RWPE1 (cell line): ENCODE results near the gene ANAPC10.

Experiments used
- CTCF ChIA-PET: fragments of 350-600 bp; sonication (Branson Sonifier 250); formaldehyde crosslinking; extraction: SDS; loops from one replicate; lab custom pipeline; 2021; lab: Yijun Ruan, JAX
- POLR2A ChIA-PET: fragments of 400-600 bp; formaldehyde crosslinking; extraction: SDS; loops from one replicate; lab custom pipeline; 2020; ENCODE audit warnings: antibody characterized with exemption; ENCODE audit not compliant: low non-redundant PET; lab: Yijun Ruan, JAX
- DNase-seq: peaks from one replicate; pipeline ENCODE4 v3.0.0; 2012; ENCODE audit warnings: low spot score
- H3K27ac ChIP-seq: fragments of 450-650 bp; 2 replicates; pipeline ENCODE4 v1.5.1; 2017
- TF ChIP-seq, protein P1 (sequence below): fragments of 450-650 bp; conservative IDR thresholded peaks from 2 replicates; pipeline ENCODE4 v1.5.1; 2017; ENCODE audit warnings: low read depth, mild to moderate bottlenecking

The ANAPC10 gene

DNA sequence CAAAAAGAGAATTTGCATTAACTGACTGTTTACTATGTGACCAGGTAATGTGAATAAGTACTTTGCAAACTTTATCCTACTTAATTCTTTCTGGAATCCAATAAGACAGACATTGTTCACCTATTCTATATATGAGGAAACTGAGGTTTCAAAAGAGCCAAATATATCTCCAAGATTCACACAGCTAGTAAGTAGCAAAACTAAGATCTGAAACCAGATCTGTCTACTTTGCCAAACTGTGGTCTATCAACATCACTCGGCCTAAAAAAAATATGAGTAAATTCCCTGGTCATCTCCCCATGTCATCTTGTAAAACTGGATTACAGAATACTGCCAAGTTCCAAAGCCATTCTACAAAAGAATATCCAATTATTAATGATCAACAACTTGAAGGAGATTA is 52.8 kb downstream of the ANAPC10 start:
- ChIA-PET POLR2A (no interaction called here), CTCF (no interaction called here)
- H3K27ac ChIP-seq = no peak overlapping the region
- TF ChIP-seq, protein P1, sequence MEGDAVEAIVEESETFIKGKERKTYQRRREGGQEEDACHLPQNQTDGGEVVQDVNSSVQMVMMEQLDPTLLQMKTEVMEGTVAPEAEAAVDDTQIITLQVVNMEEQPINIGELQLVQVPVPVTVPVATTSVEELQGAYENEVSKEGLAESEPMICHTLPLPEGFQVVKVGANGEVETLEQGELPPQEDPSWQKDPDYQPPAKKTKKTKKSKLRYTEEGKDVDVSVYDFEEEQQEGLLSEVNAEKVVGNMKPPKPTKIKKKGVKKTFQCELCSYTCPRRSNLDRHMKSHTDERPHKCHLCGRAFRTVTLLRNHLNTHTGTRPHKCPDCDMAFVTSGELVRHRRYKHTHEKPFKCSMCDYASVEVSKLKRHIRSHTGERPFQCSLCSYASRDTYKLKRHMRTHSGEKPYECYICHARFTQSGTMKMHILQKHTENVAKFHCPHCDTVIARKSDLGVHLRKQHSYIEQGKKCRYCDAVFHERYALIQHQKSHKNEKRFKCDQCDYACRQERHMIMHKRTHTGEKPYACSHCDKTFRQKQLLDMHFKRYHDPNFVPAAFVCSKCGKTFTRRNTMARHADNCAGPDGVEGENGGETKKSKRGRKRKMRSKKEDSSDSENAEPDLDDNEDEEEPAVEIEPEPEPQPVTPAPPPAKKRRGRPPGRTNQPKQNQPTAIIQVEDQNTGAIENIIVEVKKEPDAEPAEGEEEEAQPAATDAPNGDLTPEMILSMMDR = no peak
- DNase-seq = no peak

DNA sequence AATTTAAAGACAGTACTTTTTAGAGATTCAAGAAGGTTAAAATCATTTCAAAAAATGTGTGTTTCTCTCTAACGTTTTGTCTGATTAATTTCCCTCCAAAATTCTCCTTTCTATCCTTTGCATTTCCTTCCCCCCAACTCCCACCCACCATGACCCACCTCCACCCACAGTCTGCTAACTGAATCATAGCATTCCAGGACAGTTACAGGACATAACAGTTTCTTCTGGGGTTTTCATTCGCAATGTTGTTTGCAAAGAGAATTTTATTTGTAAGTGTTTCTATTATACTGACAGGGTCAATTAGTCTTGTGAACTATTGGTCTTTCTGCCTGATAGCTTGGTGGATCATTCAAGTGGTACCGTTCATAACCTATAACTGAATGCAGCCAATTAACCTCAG is 53.7 kb downstream of the ANAPC10 start:
- POLR2A ChIA-PET = no interaction called here
- H3K27ac ChIP-seq = no peak overlapping the region
- TF ChIP-seq, protein P1 = no peak
- DNase-seq = no peak
- CTCF ChIA-PET = no interaction called here

DNA sequence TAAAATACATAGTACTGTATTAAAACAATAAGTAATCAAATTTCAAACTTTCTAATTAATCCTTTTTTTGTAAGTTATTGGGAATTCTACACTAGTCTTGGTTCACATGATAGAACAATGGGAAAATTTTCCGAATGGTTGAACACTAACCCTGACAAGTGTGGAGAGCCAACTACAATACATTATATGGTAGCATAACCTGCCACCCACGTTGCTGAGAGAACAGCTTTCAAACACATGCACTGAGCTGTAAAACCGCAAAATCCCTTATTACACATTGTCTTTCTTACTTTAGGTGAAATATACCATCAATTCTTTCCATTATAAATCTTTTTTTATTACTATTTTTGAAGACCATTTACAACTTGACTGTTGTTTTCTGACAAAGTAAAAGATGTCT is 54.7 kb downstream of the ANAPC10 start:
- ChIA-PET CTCF (no interaction called here), POLR2A (no interaction called here)
- DNase-seq = no peak
- no peak overlapping the region for H3K27ac ChIP-seq
- TF ChIP-seq, protein P1 = no peak

DNA sequence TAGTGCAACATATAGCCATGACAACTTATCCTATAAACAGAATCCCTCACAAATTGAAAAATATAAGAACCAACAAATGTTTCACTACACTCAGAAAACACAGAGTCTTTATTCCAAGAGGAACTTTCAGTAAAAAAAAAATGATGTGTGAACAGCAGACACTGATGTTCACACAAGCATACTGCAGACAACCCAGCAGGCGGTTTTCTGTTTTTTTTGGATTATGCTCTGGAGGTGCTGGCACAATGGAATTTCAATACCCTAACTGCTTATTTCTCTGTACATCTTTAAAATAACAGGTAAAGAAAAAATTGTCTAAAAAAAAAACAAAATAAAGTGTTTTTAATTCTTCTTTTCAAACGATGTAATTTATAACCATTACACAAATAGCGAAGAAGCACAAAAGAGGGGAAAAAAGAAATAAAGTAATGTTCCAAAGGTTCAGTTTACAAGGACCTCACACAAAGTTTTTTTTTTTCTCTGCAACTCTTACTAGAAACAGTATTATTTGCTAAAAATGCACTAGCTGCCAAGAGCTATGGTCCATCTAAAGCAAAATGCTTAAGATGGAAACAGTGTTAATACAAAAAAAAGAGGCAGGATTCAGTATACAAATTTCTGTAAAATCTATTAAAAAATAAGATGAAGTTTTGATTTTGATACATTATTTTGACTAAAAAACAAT is 55.3 kb downstream of the ANAPC10 start:
- POLR2A ChIA-PET = no interaction called here

DNA sequence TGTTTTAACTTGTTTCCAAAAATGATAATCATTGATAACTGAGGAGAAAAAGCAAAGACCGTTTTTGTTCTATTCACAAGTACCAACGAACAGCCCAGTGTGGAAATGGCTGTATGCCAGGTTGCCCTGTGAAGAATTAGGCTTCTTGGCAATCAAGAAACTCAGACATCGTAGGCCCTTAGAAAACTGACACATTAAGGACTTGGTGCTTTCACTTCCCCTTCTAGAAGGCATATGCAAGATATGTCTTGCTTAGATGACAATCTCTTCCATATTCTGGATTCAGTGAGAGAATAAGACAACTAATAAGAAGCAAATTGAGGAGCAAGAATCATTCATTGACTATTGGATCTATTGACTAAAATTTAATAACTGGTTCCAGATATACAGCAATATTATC is 56.6 kb downstream of the ANAPC10 start:
- POLR2A ChIA-PET = no interaction called here
- no peak for DNase-seq
- TF ChIP-seq, protein P1 = no peak
- H3K27ac ChIP-seq = no peak overlapping the region
- CTCF ChIA-PET = interaction anchor here (0.5 kb wide), 1 partner anchor 63 kb away, joined by 3 read pairs; no protein-coding TSS in a partner anchor

More for the DNA sequence above, 55.3 kb downstream of the ANAPC10 start:
- CTCF ChIA-PET = no interaction called here
- DNase-seq = no peak
- H3K27ac ChIP-seq = no peak overlapping the region
- TF ChIP-seq, protein P1 = no peak

DNA sequence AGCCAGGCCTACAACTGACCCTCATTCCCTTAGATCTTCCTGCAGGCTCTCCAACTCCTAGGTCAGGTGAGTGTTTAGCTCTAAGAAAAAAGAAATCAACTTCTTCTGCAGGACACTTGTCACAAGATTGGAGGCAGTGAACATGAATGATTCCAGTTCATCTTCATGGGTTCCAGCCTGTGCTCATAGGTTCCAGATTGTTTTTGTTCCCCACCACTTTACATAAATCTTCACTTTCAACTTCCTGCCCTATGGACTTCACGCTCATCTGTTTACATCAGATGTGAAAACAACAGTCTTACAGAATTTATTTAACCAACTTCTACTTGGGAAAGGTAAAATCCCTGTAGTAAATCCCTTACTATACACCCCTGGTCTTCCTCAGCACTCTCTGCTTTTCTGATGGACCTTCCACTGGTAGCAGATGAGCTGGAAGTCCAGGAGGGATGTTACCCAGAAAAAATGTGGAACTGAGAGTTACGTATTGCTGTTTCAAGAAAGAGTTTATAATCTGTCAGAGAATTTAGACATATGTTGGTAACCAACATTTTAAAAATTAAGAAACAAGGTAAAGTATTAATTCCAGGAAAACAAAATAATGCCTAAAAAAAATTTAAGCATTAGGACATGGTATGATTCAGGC is 62.4 kb downstream of the ANAPC10 start:
- H3K27ac ChIP-seq = no peak overlapping the region
- no peak for DNase-seq
- POLR2A ChIA-PET = no interaction called here
- CTCF ChIA-PET = no interaction called here
- TF ChIP-seq, protein P1 = no peak
